ENCODE data around the gene CNGA2. TPM values are rescaled to one million over a fixed set of nuclear protein-coding genes. Genes with fewer than 3 reads are reported as not detected.

The CNGA2 gene
- total and polyA plus RNA-seq, 2 of the 4 experiments (the other 2 are of a cell fraction), result not detected

GRCh38 chrX:151762802-151763201 lies 28.3 kb downstream of the CNGA2 start:
- Histone ChIP-seq H3K4me2 (ENCODE audit: low read depth, low read length) (no peak overlapping the region), H3K4ac (ENCODE audit: low read depth, low read length) (no peak overlapping the region), H3K79me1 (ENCODE audit: low read depth in 1 of 2, low read length in 2 of 2) (no peaks in the 10 kb centered on the region), H2BK15ac (ENCODE audit: low read depth, low read length) (no peak overlapping the region), H3K36me3 (ENCODE audit: control insufficient read depth, insufficient read depth, low read length) (no peaks in the 10 kb centered on the region), H3K27me3 (ENCODE audit: control insufficient read depth, insufficient read depth, low read length) (no peaks in the 10 kb centered on the region), H3K9me1 (ENCODE audit: insufficient read depth, low read length) (no peaks in the 10 kb centered on the region), H4K20me1 (ENCODE audit: insufficient read depth, low read length) (no peaks in the 10 kb centered on the region), H2BK20ac (ENCODE audit: low read depth, low read length) (no peak overlapping the region), H3K4me1 (ENCODE audit: control insufficient read depth, insufficient read depth, low read length) (no peaks in the 10 kb centered on the region), H3K14ac (replicated peaks; ENCODE audit: low read depth, low read length) (no peak overlapping the region), H2AFZ (replicated peaks; ENCODE audit: low read length, poor library complexity) (no peak overlapping the region), H3K27ac (ENCODE audit: insufficient read depth, low read length) (no peak overlapping the region), H3K9me3 (ENCODE audit: control insufficient read depth, insufficient read depth, low read length) (peaks cover 2% of the 10 kb centered on the region; the same call in 1 of the 2 replicates), H3K4me3 (ENCODE audit: insufficient read depth, low read depth, low read length) (no peak overlapping the region), H4K5ac (ENCODE audit: low read depth, low read length) (no peak overlapping the region), H4K8ac (ENCODE audit: low read depth in 2 of 2, low read length in 2 of 2) (no peak overlapping the region), H3K23ac (ENCODE audit: low read depth, low read length) (no peak overlapping the region), H3K56ac (ENCODE audit: extremely low read depth, insufficient read depth, low read length) (no peak overlapping the region), H2BK5ac (ENCODE audit: low read depth, low read length, poor library complexity, severe bottlenecking) (no peak overlapping the region), H2BK120ac (ENCODE audit: low read depth, low read length) (no peak overlapping the region), H2AK5ac (ENCODE audit: low read depth, low read length) (no peak overlapping the region), H3K9ac (ENCODE audit: low read depth, low read length) (no peak overlapping the region), H4K91ac (ENCODE audit: insufficient read depth, low read depth, low read length) (no peak overlapping the region), H3K18ac (ENCODE audit: low read depth, low read length) (no peak overlapping the region), H2AK9ac (replicated peaks; ENCODE audit: low read depth, low read length, poor library complexity) (no peak overlapping the region)
- no peak for TF ChIP-seq NFE2L2 (IDR thresholded peaks at IDR 0.05; ENCODE audit: low read depth, low read length)
- no peak for TF ChIP-seq USF2 (IDR thresholded peaks at IDR 0.05; ENCODE audit: low read depth, low read length)
- no peak for TF ChIP-seq RFX5 (IDR thresholded peaks at IDR 0.05; ENCODE audit: low read depth, low read length)
- no peak for TF ChIP-seq CEBPB (IDR thresholded peaks at IDR 0.05; ENCODE audit: low read depth, low read length)
- TF ChIP-seq FOS (IDR thresholded peaks at IDR 0.05; ENCODE audit: low read depth, low read length), result no peak
- no peak for TF ChIP-seq MAZ (IDR thresholded peaks at IDR 0.05; ENCODE audit: borderline replicate concordance, low read depth, low read length)
- no peak for TF ChIP-seq MXI1 (IDR thresholded peaks at IDR 0.05; ENCODE audit: borderline replicate concordance, low read depth, low read length)
- no peak for TF ChIP-seq MAFK (IDR thresholded peaks at IDR 0.05; ENCODE audit: low read depth, low read length)
- no peak for TF ChIP-seq CHD1 (IDR thresholded peaks at IDR 0.05; ENCODE audit: low read depth, low read length)
- TF ChIP-seq ELK1 (IDR thresholded peaks at IDR 0.05; ENCODE audit: borderline replicate concordance, low read depth, low read length), result no peak
- TF ChIP-seq CTCF (conservative IDR thresholded peaks at IDR 0.05; ENCODE audit: low read depth, low read length), result no peak
- TF ChIP-seq POLR2A (IDR thresholded peaks at IDR 0.05; ENCODE audit: low read depth, low read length), result no peak
- no peak for TF ChIP-seq RCOR1 (IDR thresholded peaks at IDR 0.05; ENCODE audit: insufficient replicate concordance, low read length)
- dilution Hi-C loops (cut with HindIII; ENCODE audit: low sequenced_read_pairs, unreplicated experiment), result no loop called here
- intact Hi-C loops (cut with micrococcal nuclease), result no loop called here
- ChIA-PET POLR2A (ENCODE audit: unreplicated experiment) (no interaction called here), CTCF (no interaction called here)
- no peak for ATAC-seq (ENCODE audit: low read depth)
- BruUV-seq (replicated peaks), result no TSS peak
- no peak for DNase-seq
- whole genome bisulfite sequencing, 2 experiments (ENCODE audit: extremely low coverage in 2 of 2, insufficient read length in 1 of 2), result 17% methylated on average over 2 of the region's 2 CpGs; no CpG with 5 or more reads in 1 of the 2 experiments
- in situ Hi-C loops (cut with MboI; ENCODE audit: low sequenced_read_pairs), result loop anchor here (25.0 kb wide), 1 partner anchor 874 kb away; the partner anchor contains the start of gene GABRQ

Data from IMR-90 (cell line).